Measurements from ENCODE around the gene AQP5. TPM values are rescaled to one million over a fixed set of nuclear protein-coding genes. Genes with fewer than 3 reads are reported as not detected.
"Not testable (repeated sequence)": the region's sequence is repeated elsewhere in the genome, so short reads cannot be mapped to it uniquely, and the experiment has no call there.

AQP5 gene
- polyA plus RNA-seq, 3 donors = not detected

DNA sequence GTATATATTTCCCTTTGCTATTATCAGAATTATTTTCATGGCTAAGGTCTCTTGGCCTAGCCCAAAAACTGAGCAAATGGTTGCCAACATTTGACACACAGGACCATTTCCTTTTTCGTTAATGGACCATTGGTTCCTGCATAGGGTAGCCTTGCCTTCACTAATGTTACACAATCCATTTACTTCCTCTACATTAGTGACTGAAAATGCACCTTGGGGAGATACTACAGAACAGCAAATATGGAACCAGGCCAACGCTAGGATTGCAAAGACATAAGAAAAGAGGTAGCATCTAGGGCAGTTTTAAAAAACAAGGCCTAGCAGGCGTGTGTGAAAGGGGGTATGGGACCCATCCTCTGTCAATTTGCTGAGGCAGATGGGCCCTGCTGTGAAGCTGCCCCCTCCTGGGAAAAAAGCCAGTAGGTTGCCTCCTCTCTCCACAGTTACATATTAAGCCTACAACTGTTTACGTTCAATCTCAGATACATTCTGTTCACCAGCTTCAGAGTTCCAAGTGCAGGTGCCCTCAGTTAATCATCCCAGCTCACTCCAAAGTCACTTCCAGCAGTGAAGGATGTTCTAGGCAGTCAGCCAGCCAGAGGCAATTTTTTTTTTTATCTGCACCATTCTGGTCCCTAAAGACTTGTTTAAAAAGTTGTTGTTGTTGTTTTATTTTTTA lies 26.1 kb downstream of the AQP5 start:
- Histone ChIP-seq H3K9ac (ENCODE audit: insufficient read depth, low read length, poor library complexity, severe bottlenecking) (no peak overlapping the region), H3K4me2 (replicated peaks; ENCODE audit: extremely low read depth, low read length, poor library complexity, severe bottlenecking) (peak overlapping the region; percentile 22), H3K36me3 (replicated peaks in 1 of 2; ENCODE audit: control insufficient read depth in 1 of 2, insufficient read depth in 2 of 2, low read length in 2 of 2) (peaks cover 6 to 12% of the 10 kb centered on the region in 2 donors), H3K27me3 (ENCODE audit: control insufficient read depth in 2 of 2, insufficient read depth in 2 of 2, low read length in 2 of 2) (no peaks in the 10 kb centered on the region), H3K4me3 (replicated peaks in 1 of 3; ENCODE audit: low read depth in 2 of 3, low read length in 3 of 3) (peak overlapping the region in 1 of 3 experiments; percentile 26), H3K27ac (ENCODE audit: low read depth in 1 of 2, low read length in 2 of 2) (peak overlapping the region; percentile 52 to 86), H3K4me1 (ENCODE audit: control insufficient read depth in 1 of 2, insufficient read depth in 2 of 2, low read length in 2 of 2) (peaks cover 79 to 90% of the 10 kb centered on the region in 2 donors), H3K79me2 (ENCODE audit: insufficient read depth, low read length) (peaks cover 7% of the 10 kb centered on the region), H3K9me3 (replicated peaks in 1 of 2; ENCODE audit: control insufficient read depth in 1 of 2, insufficient read depth in 1 of 2, low read length in 2 of 2) (no peaks in the 10 kb centered on the region), H4K20me1 (ENCODE audit: insufficient read depth, low read length) (no peaks in the 10 kb centered on the region), H2AFZ (ENCODE audit: insufficient read depth, low read depth, low read length, poor library complexity, severe bottlenecking) (no peak overlapping the region)
- Mint-ChIP-seq H3K9me3 (peaks cover 0 to 4% (median 0%) of the 10 kb centered on the region in 7 donors), H3K36me3 (peaks cover 16 to 18% of the 10 kb centered on the region in 2 donors), H3K27ac (peak overlapping the region; percentile 78 to 92 (median 86)), H3K4me3 (no peak overlapping the region), H3K4me1 (peaks cover 82% of the 10 kb centered on the region), H3K27me3 (ENCODE audit: low read depth in 3 of 3) (peaks cover 0 to 1% (median 1%) of the 10 kb centered on the region in 3 donors)
- intact Hi-C loops (cut with micrococcal nuclease) = no loop called here
- no CpG with 5 or more reads among the region's 4 CpGs for WGBS (ENCODE audit: insufficient coverage)
- no peak for TF ChIP-seq CTCF (IDR thresholded peaks at IDR 0.05)
- DNase-seq = peak; percentile 66 to 88 (median 84)

- Histone ChIP-seq H3K36me3 (replicated peaks in 1 of 2; ENCODE audit: control insufficient read depth in 1 of 2, insufficient read depth in 2 of 2, low read length in 2 of 2) (peaks cover 14 to 29% of the 10 kb centered on the region in 2 donors), H3K4me3 (replicated peaks in 1 of 3; ENCODE audit: low read depth in 2 of 3, low read length in 3 of 3) (peak overlapping the region in 1 of 3 experiments; percentile 65), H3K27ac (ENCODE audit: low read depth in 1 of 2, low read length in 2 of 2) (peak overlapping the region in 1 of 2 donors; percentile 86), H3K4me1 (ENCODE audit: control insufficient read depth in 1 of 2, insufficient read depth in 2 of 2, low read length in 2 of 2) (peaks cover 63 to 73% of the 10 kb centered on the region in 2 donors)
- H3K9me3 ChIP-seq (replicated peaks in 1 of 2; ENCODE audit: control insufficient read depth in 1 of 2, insufficient read depth in 1 of 2, low read length in 2 of 2); H3K4me2 ChIP-seq (replicated peaks; ENCODE audit: extremely low read depth, low read length, poor library complexity, severe bottlenecking); H3K79me2 ChIP-seq (ENCODE audit: insufficient read depth, low read length); H4K20me1 ChIP-seq (ENCODE audit: insufficient read depth, low read length); intact Hi-C loops (cut with micrococcal nuclease); DNase-seq; H3K4me3 Mint-ChIP-seq; H3K27me3 ChIP-seq (ENCODE audit: control insufficient read depth in 2 of 2, insufficient read depth in 2 of 2, low read length in 2 of 2); H3K27me3 Mint-ChIP-seq (ENCODE audit: low read depth in 3 of 3); H3K9me3 Mint-ChIP-seq; H2AFZ ChIP-seq (ENCODE audit: insufficient read depth, low read depth, low read length, poor library complexity, severe bottlenecking); H3K9ac ChIP-seq (ENCODE audit: insufficient read depth, low read length, poor library complexity, severe bottlenecking): not testable (repeated sequence)
- peaks cover 67% of the 10 kb centered on the region for H3K4me1 Mint-ChIP-seq
- H3K36me3 Mint-ChIP-seq = peaks cover 29 to 34% of the 10 kb centered on the region in 2 donors
- WGBS (ENCODE audit: insufficient coverage) = 80% methylated on average over 1 of the region's 2 CpGs
- H3K27ac Mint-ChIP-seq = peak overlapping the region; percentile 76 to 90 (median 82)
Observed at GRCh38 chr12:49989400-49989799, 27.7 kb downstream of the AQP5 start.

All from CD14-positive monocyte (primary cell).